Measurements from ENCODE around the gene TSPAN31.

TSPAN31 gene

GRCh38 chr12:57754411-57755193, 9.8 kb downstream of the TSPAN31 start, which contains the start of gene MARCHF9:
Gene MARCHF9 (plus strand): TSS chr12:57755103. CDS start chr12:57755529, 426 bp downstream.
- DNase-seq, result peak; percentile 24

GRCh38 chr12:57755194-57755453, 10.3 kb downstream of the TSPAN31 start:
- DNase-seq, result no peak

- no peak for DNase-seq
Measured at GRCh38 chr12:57755454-57756372, 10.9 kb downstream of the TSPAN31 start.

- DNase-seq, result no peak
Measured at GRCh38 chr12:57756406-57757341, 11.8 kb downstream of the TSPAN31 start.

GRCh38 chr12:57757771-57758170, 12.9 kb downstream of the TSPAN31 start:
- no peak for DNase-seq

- no peak for DNase-seq
Measured at GRCh38 chr12:57758552-57759359, 13.9 kb downstream of the TSPAN31 start.

- no peak for DNase-seq
Measured at GRCh38 chr12:57759360-57759980, 14.6 kb downstream of the TSPAN31 start.

- no peak for DNase-seq
Measured at GRCh38 chr12:57760347-57760982, 15.6 kb downstream of the TSPAN31 start.

- no peak for DNase-seq
Measured at GRCh38 chr12:57761391-57761998, 16.7 kb downstream of the TSPAN31 start.

- DNase-seq, result no peak
Measured at GRCh38 chr12:57762463-57762862, 17.6 kb downstream of the TSPAN31 start.

- DNase-seq, result no peak
Measured at GRCh38 chr12:57763881-57764661, 19.2 kb downstream of the TSPAN31 start.

- DNase-seq, result no peak
Measured at GRCh38 chr12:57764662-57765002, 19.8 kb downstream of the TSPAN31 start.

- DNase-seq, result no peak
Measured at GRCh38 chr12:57765003-57765697, 20.3 kb downstream of the TSPAN31 start.

GRCh38 chr12:57765698-57766463, 21.0 kb downstream of the TSPAN31 start:
- DNase-seq, result no peak

- no peak for DNase-seq
Measured at GRCh38 chr12:57766464-57767304, 21.8 kb downstream of the TSPAN31 start, which contains the start of gene CYP27B1. Gene CYP27B1 (minus strand): TSS chr12:57767078. CDS start chr12:57767041, 37 bp downstream.

GRCh38 chr12:57767305-57767698, 22.5 kb downstream of the TSPAN31 start:
- no peak for DNase-seq

GRCh38 chr12:57767876-57768275, 23.0 kb downstream of the TSPAN31 start:
- DNase-seq, result no peak

All from NCI-H524 treated with DMSO at 0.1 percent for 48 hours (cell line).